Endothelial cell of umbilical vein (primary cell): ENCODE results near the gene NMB. TPM values are rescaled to one million over a fixed set of nuclear protein-coding genes. Genes with fewer than 3 reads are reported as not detected.

ENCODE experiments used
- BruUV-seq: library from RNA; stranded (reverse); fragments of 400-500 nt; replicated peaks from 2 replicates; lab custom pipeline; 2021; lab: Mats Ljungman, UMichigan
- CTCF ChIA-PET: fragments of 300-600, 350-600 bp; sonication (Branson Sonifier 250); formaldehyde crosslinking; loops from one replicate; lab custom pipeline; 2021; ENCODE audit warnings: antibody characterized with exemption, inconsistent platforms; lab: Charles Lee
- POLR2A ChIA-PET: fragments of 300-600, 350-600 bp; sonication (Branson Sonifier 250); formaldehyde crosslinking; loops from one replicate; lab custom pipeline; 2021; ENCODE audit warnings: antibody characterized with exemption, inconsistent platforms; lab: Charles Lee
- DNase-seq: peaks from one replicate; pipeline ENCODE4 v3.0.0-alpha.2; 2011; ENCODE audit warnings: low read depth, low spot score
- FAIRE-seq: peaks from 2 replicates; lab custom pipeline; 2011; peaks lifted over from hg19 to GRCh38; lab: Jason Lieb, UNC
- H2AFZ ChIP-seq: 2 replicates; pipeline ENCODE4 v1.6.0; 2012; ENCODE audit warnings: low read depth, low read length, control low read depth, inconsistent platforms
- H3K27ac ChIP-seq: 2 replicates; pipeline ENCODE4 v1.5.1; 2011; ENCODE audit warnings: low read depth, mild to moderate bottlenecking, control low read depth, low read length, moderate library complexity; ENCODE audit not compliant: insufficient read depth
- H3K27me3 ChIP-seq, 2 experiments: 2 replicates each; pipeline versions ENCODE4 v1.6.0 to v1.6.1; 2011; ENCODE audit warnings: low read length in 2 of 2, mixed read lengths in 1 of 2; ENCODE audit not compliant: control insufficient read depth in 2 of 2, insufficient read depth in 2 of 2
- H3K36me3 ChIP-seq, 2 experiments: 2 replicates in 1 of 2; 3 replicates in 1 of 2; pipeline ENCODE4 v1.5.1; 2011; ENCODE audit warnings: low read length in 2 of 2, mild to moderate bottlenecking in 1 of 2, moderate library complexity in 1 of 2; ENCODE audit not compliant: control insufficient read depth in 2 of 2, insufficient read depth in 2 of 2; ENCODE audit errors: extremely low read depth in 1 of 2
- H3K4me1 ChIP-seq: 3 replicates; pipeline ENCODE4 v1.5.1; 2011; ENCODE audit warnings: mild to moderate bottlenecking, low read length; ENCODE audit not compliant: control insufficient read depth, insufficient read depth; ENCODE audit errors: extremely low read depth
- H3K4me2 ChIP-seq: 2 replicates; pipeline ENCODE4 v1.6.1; 2011; ENCODE audit warnings: low read length, control low read depth, mixed read lengths; ENCODE audit not compliant: insufficient read depth
- H3K4me3 ChIP-seq, 3 experiments: fragments of 200-600 bp in 1 of 3; sonication (generic), shearing (Covaris generic) in 1 of 3; replicated peaks in 1 of 3; 2 replicates each; pipeline ENCODE4 v1.5.1; 2011 to 2016; ENCODE audit warnings: control low read depth in 3 of 3, low read length in 3 of 3, mild to moderate bottlenecking in 2 of 3, inconsistent platforms in 1 of 3, low read depth in 1 of 3, moderate library complexity in 1 of 3; ENCODE audit not compliant: insufficient read depth in 1 of 3
- H3K79me2 ChIP-seq: 2 replicates; pipeline ENCODE4 v1.6.0; 2012; ENCODE audit warnings: low read length, inconsistent platforms; ENCODE audit not compliant: control insufficient read depth, insufficient read depth
- H3K9ac ChIP-seq: replicated peaks from 2 replicates; pipeline ENCODE3; 2011; ENCODE audit warnings: low read length, control low read depth; ENCODE audit not compliant: insufficient read depth; ENCODE audit errors: extremely low read depth
- H3K9me1 ChIP-seq: replicated peaks from 3 replicates; pipeline ENCODE4 v1.6.0; 2011; ENCODE audit warnings: mild to moderate bottlenecking, low read length; ENCODE audit not compliant: control insufficient read depth, insufficient read depth; ENCODE audit errors: extremely low read depth
- H3K9me3 ChIP-seq: replicated peaks from 2 replicates; pipeline ENCODE4 v1.5.1; 2012; ENCODE audit warnings: low read length, inconsistent platforms; ENCODE audit not compliant: control insufficient read depth, insufficient read depth
- H4K20me1 ChIP-seq: replicated peaks from 2 replicates; pipeline ENCODE3; 2011; ENCODE audit warnings: mild to moderate bottlenecking, low read length; ENCODE audit not compliant: control insufficient read depth, insufficient read depth; ENCODE audit errors: extremely low read depth
- EZH2 ChIP-seq: IDR thresholded peaks from 2 replicates; pipeline ENCODE4 v1.6.1; 2012; ENCODE audit warnings: borderline replicate concordance, low read depth, mild to moderate bottlenecking, moderate library complexity, low read length, inconsistent platforms; ENCODE audit not compliant: severe bottlenecking
- FOS ChIP-seq: IDR thresholded peaks from 2 replicates; pipeline ENCODE4 v1.6.1; 2011; ENCODE audit warnings: mild to moderate bottlenecking, low read length, moderate library complexity, borderline replicate concordance; ENCODE audit not compliant: insufficient read depth
- GATA2 ChIP-seq: IDR thresholded peaks from 2 replicates; pipeline ENCODE4 v1.7.0; 2011; ENCODE audit warnings: low read depth, mild to moderate bottlenecking, moderate library complexity, mixed read lengths, low read length; ENCODE audit not compliant: insufficient read length, insufficient read depth
- JUN ChIP-seq: IDR thresholded peaks from 2 replicates; pipeline ENCODE4 v1.6.1; 2011; ENCODE audit warnings: borderline replicate concordance, low read depth; ENCODE audit not compliant: insufficient read length, insufficient read depth
- MYC ChIP-seq: IDR thresholded peaks from one replicate; pipeline ENCODE4 v1.6.1; 2011; ENCODE audit warnings: mild to moderate bottlenecking, low read depth, low read length
- POLR2A ChIP-seq: IDR thresholded peaks from 2 replicates; pipeline ENCODE4 v1.6.1; 2012; ENCODE audit warnings: low read depth, mild to moderate bottlenecking, control low read depth, low read length
- POLR2AphosphoS5 ChIP-seq: IDR thresholded peaks from 2 replicates; pipeline ENCODE4 v1.6.1; 2012; ENCODE audit warnings: low read depth, mild to moderate bottlenecking, control low read depth, low read length, moderate library complexity; ENCODE audit not compliant: insufficient read depth
- dilution Hi-C: fragments of 300-500 bp; cut with MboI; formaldehyde crosslinking; loops from one replicate; pipeline ENCODE4 v1.15.0; 2019; ENCODE audit warnings: low sequenced_read_pairs; ENCODE audit not compliant: extremely low pct_ligation_motif_present
- intact Hi-C: fragments of 100-400 bp; cut with micrococcal nuclease; formaldehyde crosslinking; loops from one replicate; pipeline ENCODE4 v1.10.0; 2022
- polyA plus RNA-seq, 4 experiments: library from polyadenylated mRNA; depleted of rRNA in 3 of 4; stranded (reverse) in 3 of 4; unstranded in 1 of 4; fragments of >200 nt; gene quantifications; 2 replicates each; pipeline versions ENCODE4 v1.2.1 to v1.2.3, GENCODE V29; 2011 to 2012; ENCODE audit warnings: missing spikeins in 1 of 4
- total RNA-seq: library from RNA; stranded (reverse); gene quantifications from 2 replicates; pipeline ENCODE4 v1.2.3, GENCODE V29; 2021
- TF ChIP-seq, protein P1 (sequence below): IDR thresholded peaks from 2 replicates; pipeline ENCODE4 v1.6.1; 2011; ENCODE audit not compliant: insufficient read depth, insufficient read length
- TF ChIP-seq, protein P2 (sequence below), 2 donors: IDR thresholded peaks; 1 replicate in 1 of 2; 2 replicates in 1 of 2; pipeline ENCODE4 v1.5.1; 2011; ENCODE audit warnings: low read length in 2 of 2, mild to moderate bottlenecking in 2 of 2, moderate library complexity in 2 of 2, control low read depth in 1 of 2, inconsistent platforms in 1 of 2, low read depth in 1 of 2; ENCODE audit not compliant: insufficient read depth in 1 of 2; ENCODE audit errors: extremely low read depth in 1 of 2

The NMB gene
- total and polyA plus RNA-seq, 2 donors (not counting 3 experiments of a cell fraction or from before 2014, with no cell fraction given): 7.8 to 9.8 TPM

DNA sequence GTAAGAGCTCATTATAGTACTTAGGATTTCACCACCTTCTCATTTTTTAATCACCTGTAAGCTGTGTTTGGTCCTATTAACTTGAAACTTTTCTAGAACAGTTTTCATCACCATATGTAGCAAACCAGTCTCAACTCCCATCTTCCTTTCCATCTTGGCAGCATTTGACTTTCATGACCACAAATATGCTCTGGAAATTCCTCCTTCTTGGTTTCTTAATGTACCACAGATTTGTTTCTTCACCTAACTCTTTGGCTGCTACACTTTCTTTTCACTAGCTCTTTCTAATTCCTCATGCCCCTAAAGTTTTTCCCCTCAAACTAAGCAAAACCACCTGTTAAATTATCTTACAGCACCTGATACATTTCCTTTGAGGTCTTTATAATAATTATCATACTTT, 13.2 kb upstream of the NMB start:
- no TSS peak for BruUV-seq
- Histone ChIP-seq H3K9ac (no peak overlapping the region), H3K4me3 (no peak overlapping the region), H3K27me3 (no peaks in the 10 kb centered on the region), H3K4me2 (no peak overlapping the region), H3K79me2 (no peaks in the 10 kb centered on the region), H3K9me1 (peaks cover 3% of the 10 kb centered on the region), H3K27ac (no peak overlapping the region), H2AFZ (no peak overlapping the region), H3K4me1 (peaks cover 3% of the 10 kb centered on the region), H3K36me3 (peaks cover 5 to 12% of the 10 kb centered on the region in 2 experiments), H4K20me1 (no peaks in the 10 kb centered on the region), H3K9me3 (no peaks in the 10 kb centered on the region)
- DNase-seq (no peak), FAIRE-seq (no peak)
- TF ChIP-seq MYC (no peak), POLR2AphosphoS5 (no peak)
- intact Hi-C loops (no loop called here), dilution Hi-C loops (no loop called here)
- POLR2A ChIA-PET: interaction anchor here (0.6 kb wide), 1 partner anchor 10 kb away, joined by 3 read pairs; no protein-coding TSS in a partner anchor
- CTCF ChIA-PET: no interaction called here

DNA sequence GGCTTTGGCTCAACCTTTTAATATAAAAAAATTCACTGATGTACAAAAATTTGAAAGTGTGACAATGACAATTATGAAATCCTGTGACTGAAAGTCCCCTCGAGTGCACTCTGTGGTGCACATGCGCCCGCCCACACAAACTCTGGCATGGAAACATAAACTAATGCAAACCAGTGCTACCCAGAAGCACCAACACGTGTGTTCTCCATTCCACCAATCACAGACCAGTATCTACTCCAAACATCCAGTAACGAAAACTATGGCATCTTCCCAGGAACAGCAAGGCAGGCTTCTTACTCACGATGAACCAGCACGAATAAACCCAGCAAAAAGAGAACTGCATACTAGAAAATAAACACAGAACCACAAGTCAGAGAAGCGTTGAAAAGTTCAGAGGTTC, 11.7 kb upstream of the NMB start:
- Histone ChIP-seq H4K20me1 (no peaks in the 10 kb centered on the region), H3K4me1 (peaks cover 3% of the 10 kb centered on the region), H3K27me3 (no peaks in the 10 kb centered on the region), H3K79me2 (no peaks in the 10 kb centered on the region), H2AFZ (no peak overlapping the region), H3K4me2 (no peak overlapping the region), H3K9me1 (no peaks in the 10 kb centered on the region), H3K27ac (no peak overlapping the region), H3K4me3 (no peak overlapping the region), H3K36me3 (peaks cover 9 to 11% of the 10 kb centered on the region in 2 experiments), H3K9me3 (no peaks in the 10 kb centered on the region), H3K9ac (no peak overlapping the region)
- dilution Hi-C loops (no loop called here), intact Hi-C loops (no loop called here)
- no peak for FAIRE-seq
- DNase-seq: no peak
- BruUV-seq: TSS peak; percentile 76
- ChIA-PET POLR2A (no interaction called here), CTCF (interaction anchor here (1.0 kb wide), 3 partner anchors 28 to 258 kb away, joined by 3 to 4 read pairs (median 3); no protein-coding TSS in a partner anchor)
- TF ChIP-seq, protein P1, sequence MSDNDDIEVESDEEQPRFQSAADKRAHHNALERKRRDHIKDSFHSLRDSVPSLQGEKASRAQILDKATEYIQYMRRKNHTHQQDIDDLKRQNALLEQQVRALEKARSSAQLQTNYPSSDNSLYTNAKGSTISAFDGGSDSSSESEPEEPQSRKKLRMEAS: no peak
- no peak for TF ChIP-seq GATA2
- no peak for TF ChIP-seq EZH2
- TF ChIP-seq, protein P2, sequence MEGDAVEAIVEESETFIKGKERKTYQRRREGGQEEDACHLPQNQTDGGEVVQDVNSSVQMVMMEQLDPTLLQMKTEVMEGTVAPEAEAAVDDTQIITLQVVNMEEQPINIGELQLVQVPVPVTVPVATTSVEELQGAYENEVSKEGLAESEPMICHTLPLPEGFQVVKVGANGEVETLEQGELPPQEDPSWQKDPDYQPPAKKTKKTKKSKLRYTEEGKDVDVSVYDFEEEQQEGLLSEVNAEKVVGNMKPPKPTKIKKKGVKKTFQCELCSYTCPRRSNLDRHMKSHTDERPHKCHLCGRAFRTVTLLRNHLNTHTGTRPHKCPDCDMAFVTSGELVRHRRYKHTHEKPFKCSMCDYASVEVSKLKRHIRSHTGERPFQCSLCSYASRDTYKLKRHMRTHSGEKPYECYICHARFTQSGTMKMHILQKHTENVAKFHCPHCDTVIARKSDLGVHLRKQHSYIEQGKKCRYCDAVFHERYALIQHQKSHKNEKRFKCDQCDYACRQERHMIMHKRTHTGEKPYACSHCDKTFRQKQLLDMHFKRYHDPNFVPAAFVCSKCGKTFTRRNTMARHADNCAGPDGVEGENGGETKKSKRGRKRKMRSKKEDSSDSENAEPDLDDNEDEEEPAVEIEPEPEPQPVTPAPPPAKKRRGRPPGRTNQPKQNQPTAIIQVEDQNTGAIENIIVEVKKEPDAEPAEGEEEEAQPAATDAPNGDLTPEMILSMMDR (IDR thresholded peaks at IDR 0.05; ENCODE audit: extremely low read depth in 1 of 2, insufficient read depth in 1 of 2, low read depth in 1 of 2, low read length in 2 of 2): no peak
- TF ChIP-seq JUN: no peak
- TF ChIP-seq POLR2AphosphoS5: no peak
- no peak for TF ChIP-seq FOS
- no peak for TF ChIP-seq MYC
- no peak for TF ChIP-seq POLR2A
